HEK293 (cell line): Measurements from ENCODE around the gene SH2D4B.

Source experiments
- CTCF ChIA-PET: fragments of 350-600 bp; formaldehyde crosslinking; extraction: SDS; loops from one replicate; lab custom pipeline; 2021; ENCODE audit warnings: antibody characterized with exemption; lab: Yijun Ruan, JAX
- POLR2A ChIA-PET: fragments of 300-600 bp; formaldehyde crosslinking; extraction: SDS; loops from one replicate; lab custom pipeline; 2020; ENCODE audit warnings: antibody characterized with exemption, inconsistent platforms; lab: Yijun Ruan, JAX
- H3K27ac ChIP-seq: fragments of 200-500 bp; sonication (Bioruptor generic); 2 replicates; pipeline ENCODE4 v1.5.1; 2014; ENCODE audit warnings: low read depth, low read length, control low read depth, inconsistent platforms; ENCODE audit errors: extremely low read depth
- H3K36me3 ChIP-seq, 2 experiments: fragments of 200-500 bp in 1 of 2; sonication (Bioruptor generic) in 1 of 2; 1 replicate in 1 of 2; 2 replicates in 1 of 2; pipeline ENCODE4 v1.5.1; 2014 to 2017; ENCODE audit warnings: inconsistent platforms in 2 of 2, low read length in 2 of 2; ENCODE audit not compliant: control insufficient read depth in 2 of 2, insufficient read depth in 1 of 2
- H3K4me1 ChIP-seq: fragments of 200-500 bp; sonication (Bioruptor generic); 2 replicates; pipeline ENCODE4 v1.5.1; 2014; ENCODE audit warnings: mild to moderate bottlenecking, low read length, inconsistent platforms; ENCODE audit not compliant: control insufficient read depth, insufficient read depth
- H3K4me3 ChIP-seq: 2 replicates; pipeline ENCODE4 v1.5.1; 2011; ENCODE audit warnings: low read depth, mild to moderate bottlenecking, control low read depth, low read length, moderate library complexity
- H3K9me3 ChIP-seq: fragments of 200-500 bp; sonication (Bioruptor generic); 2 replicates; pipeline ENCODE4 v1.5.1; 2014; ENCODE audit warnings: low read depth, low read length, inconsistent platforms; ENCODE audit not compliant: control insufficient read depth, insufficient read depth
- KLF7 ChIP-seq: fragments of 450-650 bp; formaldehyde crosslinking; IDR thresholded peaks from 2 replicates; pipeline ENCODE4 v1.5.1; 2016; ENCODE audit warnings: missing biosample characterization, missing genetic modification characterization, borderline replicate concordance
- REST ChIP-seq: fragments of 450-650 bp; formaldehyde crosslinking; IDR thresholded peaks from 2 replicates; pipeline ENCODE4 v1.5.1; 2016; ENCODE audit warnings: missing biosample characterization, missing genetic modification characterization
- ZBTB21 ChIP-seq: fragments of 450-650 bp; formaldehyde crosslinking; IDR thresholded peaks from 2 replicates; pipeline ENCODE4 v1.5.1; 2017; ENCODE audit warnings: missing biosample characterization, missing genetic modification characterization
- ZNF121 ChIP-seq: fragments of 450-650 bp; formaldehyde crosslinking; IDR thresholded peaks from 2 replicates; pipeline ENCODE4 v1.5.1; 2016; ENCODE audit warnings: missing biosample characterization, missing genetic modification characterization
- ZNF214 ChIP-seq: fragments of 450-650 bp; formaldehyde crosslinking; IDR thresholded peaks from 2 replicates; pipeline ENCODE4 v1.5.1; 2017; ENCODE audit warnings: missing biosample characterization, mild to moderate bottlenecking, missing genetic modification characterization, borderline replicate concordance
- ZNF311 ChIP-seq: fragments of 450-650 bp; formaldehyde crosslinking; IDR thresholded peaks from 2 replicates; pipeline ENCODE4 v1.5.1; 2017; ENCODE audit warnings: missing biosample characterization, missing genetic modification characterization, borderline replicate concordance
- ZNF354C ChIP-seq: fragments of 450-650 bp; formaldehyde crosslinking; IDR thresholded peaks from 2 replicates; pipeline ENCODE4 v1.5.1; 2016; ENCODE audit warnings: missing biosample characterization, missing genetic modification characterization, low read depth, borderline replicate concordance
- ZNF529 ChIP-seq: fragments of 450-650 bp; formaldehyde crosslinking; IDR thresholded peaks from 2 replicates; pipeline ENCODE4 v1.5.1; 2017; ENCODE audit warnings: missing genetic modification characterization, missing biosample characterization; ENCODE audit not compliant: insufficient replicate concordance
- ZNF548 ChIP-seq: fragments of 450-650 bp; formaldehyde crosslinking; IDR thresholded peaks from 2 replicates; pipeline ENCODE4 v1.5.1; 2016; ENCODE audit warnings: missing biosample characterization, missing genetic modification characterization
- ZNF561 ChIP-seq: fragments of 450-650 bp; IDR thresholded peaks from 2 replicates; pipeline ENCODE4 v1.5.1; 2018; ENCODE audit warnings: missing biosample characterization, missing genetic modification characterization, borderline replicate concordance
- ZNF624 ChIP-seq: fragments of 450-650 bp; formaldehyde crosslinking; IDR thresholded peaks from 2 replicates; pipeline ENCODE4 v1.5.1; 2017; ENCODE audit warnings: missing biosample characterization, missing genetic modification characterization
- ZNF639 ChIP-seq: fragments of 450-650 bp; formaldehyde crosslinking; IDR thresholded peaks from 2 replicates; pipeline ENCODE4 v1.5.1; 2016; ENCODE audit warnings: missing biosample characterization, missing genetic modification characterization
- ZNF747 ChIP-seq: fragments of 450-650 bp; formaldehyde crosslinking; IDR thresholded peaks from 2 replicates; pipeline ENCODE4 v1.5.1; 2016; ENCODE audit warnings: missing biosample characterization, missing genetic modification characterization
- ZNF785 ChIP-seq: fragments of 450-650 bp; formaldehyde crosslinking; IDR thresholded peaks from 2 replicates; pipeline ENCODE4 v1.5.1; 2016; ENCODE audit warnings: missing biosample characterization, missing genetic modification characterization
- TF ChIP-seq, protein P1 (sequence below): fragments of 450-650 bp; formaldehyde crosslinking; conservative IDR thresholded peaks from 2 replicates; pipeline ENCODE4 v1.5.1; 2016; ENCODE audit warnings: low read depth, missing biosample characterization, missing genetic modification characterization
- TF ChIP-seq, protein P2 (sequence below): fragments of 450-650 bp; formaldehyde crosslinking; IDR thresholded peaks from 2 replicates; pipeline ENCODE4 v1.5.1; 2016; ENCODE audit warnings: missing biosample characterization, missing genetic modification characterization
- TF ChIP-seq, protein P3 (sequence below): fragments of 450-650 bp; formaldehyde crosslinking; IDR thresholded peaks from 2 replicates; pipeline ENCODE4 v1.5.1; 2016; ENCODE audit warnings: missing biosample characterization, missing genetic modification characterization

Gene SH2D4B

GRCh38 chr10:80669485-80669884 is 131.8 kb downstream of the SH2D4B start:
- H3K27ac ChIP-seq, result no peak overlapping the region
- H3K36me3 ChIP-seq, result no peaks in the 10 kb centered on the region
- H3K4me3 ChIP-seq, result no peak overlapping the region
- ChIA-PET CTCF (interaction anchor here (0.6 kb wide), 1 partner anchor 247 kb away, joined by 3 read pairs; no protein-coding TSS in a partner anchor), POLR2A (no interaction called here)
- no peaks in the 10 kb centered on the region for H3K9me3 ChIP-seq
- no peak for TF ChIP-seq KLF7 (tag by site-specific recombination)
- TF ChIP-seq ZNF747 (tag by site-specific recombination), result no peak
- TF ChIP-seq, protein P1, sequence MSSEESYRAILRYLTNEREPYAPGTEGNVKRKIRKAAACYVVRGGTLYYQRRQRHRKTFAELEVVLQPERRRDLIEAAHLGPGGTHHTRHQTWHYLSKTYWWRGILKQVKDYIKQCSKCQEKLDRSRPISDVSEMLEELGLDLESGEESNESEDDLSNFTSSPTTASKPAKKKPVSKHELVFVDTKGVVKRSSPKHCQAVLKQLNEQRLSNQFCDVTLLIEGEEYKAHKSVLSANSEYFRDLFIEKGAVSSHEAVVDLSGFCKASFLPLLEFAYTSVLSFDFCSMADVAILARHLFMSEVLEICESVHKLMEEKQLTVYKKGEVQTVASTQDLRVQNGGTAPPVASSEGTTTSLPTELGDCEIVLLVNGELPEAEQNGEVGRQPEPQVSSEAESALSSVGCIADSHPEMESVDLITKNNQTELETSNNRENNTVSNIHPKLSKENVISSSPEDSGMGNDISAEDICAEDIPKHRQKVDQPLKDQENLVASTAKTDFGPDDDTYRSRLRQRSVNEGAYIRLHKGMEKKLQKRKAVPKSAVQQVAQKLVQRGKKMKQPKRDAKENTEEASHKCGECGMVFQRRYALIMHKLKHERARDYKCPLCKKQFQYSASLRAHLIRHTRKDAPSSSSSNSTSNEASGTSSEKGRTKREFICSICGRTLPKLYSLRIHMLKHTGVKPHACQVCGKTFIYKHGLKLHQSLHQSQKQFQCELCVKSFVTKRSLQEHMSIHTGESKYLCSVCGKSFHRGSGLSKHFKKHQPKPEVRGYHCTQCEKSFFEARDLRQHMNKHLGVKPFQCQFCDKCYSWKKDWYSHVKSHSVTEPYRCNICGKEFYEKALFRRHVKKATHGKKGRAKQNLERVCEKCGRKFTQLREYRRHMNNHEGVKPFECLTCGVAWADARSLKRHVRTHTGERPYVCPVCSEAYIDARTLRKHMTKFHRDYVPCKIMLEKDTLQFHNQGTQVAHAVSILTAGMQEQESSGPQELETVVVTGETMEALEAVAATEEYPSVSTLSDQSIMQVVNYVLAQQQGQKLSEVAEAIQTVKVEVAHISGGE (tag by site-specific recombination), result no peak
- no peak for TF ChIP-seq ZNF354C (tag by site-specific recombination)
- no peak for TF ChIP-seq ZNF561 (tag by site-specific recombination)
- TF ChIP-seq ZNF785 (tag by site-specific recombination), result no peak
- TF ChIP-seq ZNF548 (tag by site-specific recombination), result no peak
- TF ChIP-seq ZNF624 (tag by site-specific recombination), result no peak
- no peaks in the 10 kb centered on the region for H3K4me1 ChIP-seq

DNA sequence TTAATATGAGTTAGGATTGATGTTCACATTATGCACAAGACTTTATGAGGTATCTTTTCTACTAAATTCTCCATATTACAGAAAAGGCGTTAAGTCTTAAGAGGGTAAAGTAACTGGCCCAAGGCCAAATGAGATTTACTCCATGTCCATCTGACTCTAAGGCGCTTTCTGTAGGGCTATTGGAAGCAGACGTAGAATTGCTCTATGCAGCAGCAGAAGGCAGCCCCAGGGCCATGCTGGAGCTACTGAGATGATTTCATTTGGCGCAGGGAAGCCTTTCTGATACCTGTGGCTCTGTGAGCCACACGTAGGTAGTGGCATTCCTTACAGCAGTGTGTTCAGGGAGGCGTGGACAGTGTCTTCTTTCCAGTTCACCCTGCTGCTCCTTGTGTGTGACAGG is 133.1 kb downstream of the SH2D4B start:
- Histone ChIP-seq H3K4me1 (no peaks in the 10 kb centered on the region), H3K9me3 (no peaks in the 10 kb centered on the region), H3K4me3 (no peak overlapping the region), H3K36me3 (no peaks in the 10 kb centered on the region), H3K27ac (no peak overlapping the region)
- TF ChIP-seq ZBTB21 (tag by site-specific recombination) (no peak), ZNF311 (tag by site-specific recombination) (no peak), REST (tag by site-specific recombination) (no peak), ZNF214 (tag by site-specific recombination) (no peak), ZNF639 (tag by site-specific recombination) (no peak), ZNF121 (tag by site-specific recombination) (no peak), ZNF529 (tag by site-specific recombination) (no peak)
- TF ChIP-seq, protein P2, sequence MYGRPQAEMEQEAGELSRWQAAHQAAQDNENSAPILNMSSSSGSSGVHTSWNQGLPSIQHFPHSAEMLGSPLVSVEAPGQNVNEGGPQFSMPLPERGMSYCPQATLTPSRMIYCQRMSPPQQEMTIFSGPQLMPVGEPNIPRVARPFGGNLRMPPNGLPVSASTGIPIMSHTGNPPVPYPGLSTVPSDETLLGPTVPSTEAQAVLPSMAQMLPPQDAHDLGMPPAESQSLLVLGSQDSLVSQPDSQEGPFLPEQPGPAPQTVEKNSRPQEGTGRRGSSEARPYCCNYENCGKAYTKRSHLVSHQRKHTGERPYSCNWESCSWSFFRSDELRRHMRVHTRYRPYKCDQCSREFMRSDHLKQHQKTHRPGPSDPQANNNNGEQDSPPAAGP (tag by site-specific recombination), result no peak
- TF ChIP-seq, protein P3, sequence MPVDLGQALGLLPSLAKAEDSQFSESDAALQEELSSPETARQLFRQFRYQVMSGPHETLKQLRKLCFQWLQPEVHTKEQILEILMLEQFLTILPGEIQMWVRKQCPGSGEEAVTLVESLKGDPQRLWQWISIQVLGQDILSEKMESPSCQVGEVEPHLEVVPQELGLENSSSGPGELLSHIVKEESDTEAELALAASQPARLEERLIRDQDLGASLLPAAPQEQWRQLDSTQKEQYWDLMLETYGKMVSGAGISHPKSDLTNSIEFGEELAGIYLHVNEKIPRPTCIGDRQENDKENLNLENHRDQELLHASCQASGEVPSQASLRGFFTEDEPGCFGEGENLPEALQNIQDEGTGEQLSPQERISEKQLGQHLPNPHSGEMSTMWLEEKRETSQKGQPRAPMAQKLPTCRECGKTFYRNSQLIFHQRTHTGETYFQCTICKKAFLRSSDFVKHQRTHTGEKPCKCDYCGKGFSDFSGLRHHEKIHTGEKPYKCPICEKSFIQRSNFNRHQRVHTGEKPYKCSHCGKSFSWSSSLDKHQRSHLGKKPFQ, result no peak
- ChIA-PET POLR2A (no interaction called here), CTCF (interaction anchor here (6.7 kb wide), 1 partner anchor 8 kb away, joined by 58 read pairs; no protein-coding TSS in a partner anchor)
